Ramos (cell line): ENCODE data around the gene NEUROG1.
"Not testable (repeated sequence)": the region's sequence is repeated elsewhere in the genome, so short reads cannot be mapped to it uniquely, and the experiment has no call there.

Source experiments
- in situ Hi-C: fragments of 300-500 bp; cut with MboI; formaldehyde crosslinking; loops from one replicate; pipeline ENCODE4 v1.14.3; 2022; ENCODE audit warnings: low sequenced_read_pairs; ENCODE audit not compliant: unreplicated experiment

NEUROG1 gene

GRCh38 chr5:135501965-135502364, 33.8 kb downstream of the NEUROG1 start:
- in situ Hi-C loops = no loop called here

- in situ Hi-C loops = no loop called here
Measured at GRCh38 chr5:135498637-135498995, 37.1 kb downstream of the NEUROG1 start.

DNA sequence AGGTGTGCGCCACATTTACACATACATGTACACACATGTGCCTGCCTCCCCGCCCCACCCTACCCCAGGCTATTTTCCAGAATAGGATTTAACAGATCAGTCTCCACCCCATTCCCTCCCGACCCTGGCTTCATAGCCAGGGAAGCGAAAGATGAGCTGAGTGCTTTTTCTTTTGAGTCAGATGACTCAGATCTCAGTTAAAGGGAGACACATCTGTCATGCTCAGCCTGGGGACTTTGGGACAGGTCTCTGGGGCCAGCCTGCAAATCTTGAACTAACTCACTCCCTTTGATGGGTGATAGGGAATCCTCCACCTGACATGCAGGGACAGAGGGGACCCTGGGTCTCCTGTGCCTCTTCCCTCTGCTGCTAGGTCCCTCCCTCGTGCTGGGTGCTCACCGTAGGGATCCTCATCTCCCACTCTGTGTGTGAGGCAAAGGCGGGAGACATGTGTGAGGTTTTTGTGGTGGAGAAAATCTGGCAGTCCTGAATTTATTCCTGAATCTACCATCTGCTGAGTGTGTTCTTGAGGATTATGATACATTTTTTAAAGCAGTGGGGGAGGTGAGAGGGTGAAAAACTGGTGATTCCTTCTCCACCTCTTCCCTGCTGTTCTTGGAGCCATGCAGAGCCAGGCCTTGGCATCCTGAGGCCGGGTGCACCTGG, 37.7 kb downstream of the NEUROG1 start:
- in situ Hi-C loops = no loop called here

GRCh38 chr5:135495531-135495930, 40.2 kb downstream of the NEUROG1 start:
- in situ Hi-C loops = not testable (repeated sequence)

DNA sequence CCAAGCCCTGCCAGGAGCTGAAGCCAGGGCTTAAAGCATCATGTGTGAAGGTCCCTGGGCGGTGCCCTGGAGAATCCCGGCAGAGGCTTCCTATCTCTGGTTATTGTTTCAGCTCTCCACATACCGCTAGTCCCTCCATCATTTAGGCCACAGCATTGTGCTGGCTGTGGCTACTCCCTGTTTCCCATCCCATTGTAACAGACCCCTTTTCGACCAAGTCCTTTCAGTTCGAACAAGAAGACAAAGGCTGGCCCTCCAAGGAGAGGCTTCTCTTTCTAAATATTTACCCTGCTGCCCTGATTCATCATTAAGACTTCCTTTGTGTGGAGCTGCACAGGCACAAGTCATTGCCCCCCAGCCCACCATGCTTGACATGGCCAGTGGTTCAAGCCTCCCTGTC, 41.6 kb downstream of the NEUROG1 start:
- in situ Hi-C loops = no loop called here

DNA sequence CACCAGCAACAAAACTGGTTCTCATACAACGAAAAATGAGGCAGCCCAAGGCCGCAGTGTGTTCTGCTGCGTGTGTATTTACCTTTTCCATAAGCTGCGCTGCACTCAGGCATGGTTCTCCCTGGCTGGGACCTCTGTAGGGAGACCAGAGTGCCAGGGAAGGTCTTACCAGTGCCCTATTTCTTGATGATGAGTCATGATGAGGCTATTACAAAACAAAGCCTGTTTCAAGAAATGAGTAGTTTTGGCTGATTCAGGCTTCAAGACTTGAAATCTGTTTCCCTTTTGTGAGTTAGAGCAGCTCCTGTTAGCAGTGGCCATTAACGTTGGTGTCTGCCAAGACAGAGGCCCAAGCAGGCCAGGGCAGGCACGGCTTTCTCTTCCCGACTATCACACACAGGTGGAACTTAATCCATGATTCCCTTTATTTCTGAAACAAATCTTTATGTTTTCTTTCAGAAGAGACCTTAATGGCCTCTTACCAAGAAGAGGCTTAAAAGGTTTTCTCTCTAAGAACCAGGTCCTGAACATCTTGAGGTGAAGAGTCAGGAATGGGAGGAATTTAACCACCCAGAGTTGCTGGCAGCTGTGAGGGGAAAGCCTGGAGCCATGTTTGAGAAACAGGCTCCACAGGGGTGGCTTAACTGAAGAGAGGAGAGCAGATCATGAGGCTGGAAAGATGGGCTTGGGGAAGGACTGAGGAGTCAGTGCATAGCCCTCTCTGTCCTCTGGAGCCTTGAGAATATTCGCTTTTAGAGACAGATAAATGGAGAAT, 42.2 kb downstream of the NEUROG1 start:
- in situ Hi-C loops = no loop called here

DNA sequence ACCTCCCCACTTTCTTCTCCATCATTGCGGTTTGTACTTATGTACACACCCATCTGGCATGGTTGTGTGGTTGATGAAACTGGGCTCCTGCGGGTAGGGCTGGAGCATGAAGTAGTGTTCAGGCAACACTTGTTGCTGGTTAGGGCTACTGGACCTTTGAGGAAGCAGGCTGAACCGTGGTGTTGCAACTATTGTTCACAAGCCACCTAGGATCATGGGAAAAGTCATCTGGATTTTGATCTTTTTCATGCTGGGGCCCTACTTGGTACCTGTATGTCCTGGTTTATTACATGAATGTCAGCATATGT, 43.5 kb downstream of the NEUROG1 start:
- in situ Hi-C loops = no loop called here

GRCh38 chr5:135491552-135492318, 44.0 kb downstream of the NEUROG1 start:
- in situ Hi-C loops = no loop called here

- in situ Hi-C loops = no loop called here
Measured at GRCh38 chr5:135491038-135491551, 44.7 kb downstream of the NEUROG1 start.

DNA sequence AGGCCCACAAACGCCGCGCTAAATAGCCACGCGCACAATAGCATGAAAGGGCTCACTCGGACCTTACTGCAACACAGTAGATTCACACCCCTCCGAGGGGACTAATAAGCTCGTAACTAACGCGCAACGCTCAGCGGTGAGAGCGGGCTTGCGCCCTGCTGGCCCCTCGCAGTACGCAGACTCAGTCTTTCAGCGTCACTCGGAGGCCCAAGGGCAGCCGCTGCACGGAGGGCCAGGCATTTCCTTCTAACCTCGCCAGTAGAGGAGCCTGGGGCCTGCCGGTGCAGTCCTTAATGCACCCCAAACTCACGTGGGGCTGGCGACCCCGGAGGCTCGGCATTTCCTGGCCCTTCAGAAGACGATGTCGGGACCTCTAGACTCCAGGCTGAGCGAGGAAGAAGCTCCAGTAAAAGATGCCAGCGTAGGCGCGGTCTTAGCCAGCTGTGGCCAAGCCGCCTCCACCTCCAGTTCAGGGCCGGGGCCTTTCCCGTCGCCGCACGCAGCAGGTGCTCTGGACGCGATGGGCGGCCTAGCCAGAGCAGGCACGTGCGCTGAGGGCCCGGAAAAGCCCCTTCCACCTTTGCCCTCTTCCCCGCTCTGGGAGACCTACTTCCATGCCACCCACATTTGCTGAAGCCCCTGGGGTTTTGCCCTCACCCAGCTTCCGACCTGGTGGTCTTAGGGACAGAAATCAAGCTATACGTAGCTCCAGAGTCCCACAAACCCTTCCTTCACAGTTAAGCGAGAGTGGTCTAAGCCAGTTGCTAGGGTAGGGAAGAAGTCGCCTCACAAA, 45.3 kb downstream of the NEUROG1 start:
- in situ Hi-C loops = no loop called here

GRCh38 chr5:135489466-135490244, 46.1 kb downstream of the NEUROG1 start:
- in situ Hi-C loops = no loop called here

DNA sequence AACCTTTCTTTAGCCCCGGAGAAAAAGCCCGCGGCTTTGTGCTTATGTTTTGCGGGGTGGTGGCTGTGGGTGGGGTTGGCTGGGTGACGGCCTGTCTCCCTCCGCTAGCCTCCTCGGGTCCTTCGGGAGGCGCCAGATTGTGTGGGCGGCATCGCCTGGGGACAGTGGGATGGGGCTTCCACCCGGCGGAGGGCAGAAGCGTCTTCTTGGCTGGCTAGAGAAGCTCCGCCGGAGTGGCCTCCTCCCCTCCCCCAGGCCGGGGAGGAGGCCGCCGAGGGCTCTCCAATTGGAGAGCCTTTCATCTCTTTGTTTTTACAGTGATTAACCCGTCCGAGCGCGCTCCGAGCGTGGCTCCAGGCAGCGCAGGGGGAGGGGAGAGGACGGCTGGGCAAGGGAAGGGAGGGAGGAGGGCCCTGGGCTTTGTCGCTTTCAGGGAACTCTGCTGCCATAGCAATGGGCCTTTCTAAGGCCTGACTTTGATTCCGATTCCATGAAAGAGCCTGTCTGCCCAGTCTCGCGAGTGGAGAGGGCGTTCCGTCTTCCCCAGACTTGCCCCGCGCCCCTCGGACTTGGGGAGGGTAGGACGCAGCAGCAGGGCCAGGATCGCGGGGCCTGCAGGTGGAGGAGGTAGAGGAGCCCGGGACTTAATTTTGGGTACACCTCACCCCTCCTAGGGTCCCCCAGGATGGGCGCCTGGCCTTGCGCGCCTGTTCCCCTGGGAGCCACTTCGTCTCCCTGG, 46.9 kb downstream of the NEUROG1 start:
- in situ Hi-C loops = no loop called here

GRCh38 chr5:135487839-135488514, 47.8 kb downstream of the NEUROG1 start:
- in situ Hi-C loops = no loop called here

DNA sequence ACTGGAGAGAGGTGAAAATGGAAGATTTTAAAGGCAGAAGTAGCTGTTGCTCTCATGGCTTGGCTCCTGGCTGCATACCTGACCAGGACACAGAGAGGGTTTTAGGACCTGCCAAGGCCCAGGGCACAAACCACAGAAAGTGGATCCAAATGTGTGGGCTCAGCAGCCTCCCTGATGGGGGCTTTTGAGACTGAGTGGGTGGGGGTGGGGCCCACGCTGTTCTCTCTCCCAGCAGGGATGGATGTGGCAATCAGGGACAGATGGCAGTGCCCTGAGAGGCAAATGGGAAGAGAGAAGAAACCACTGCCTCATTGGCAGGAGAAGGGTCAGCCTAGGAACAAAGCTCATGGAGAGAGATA, 48.7 kb downstream of the NEUROG1 start:
- in situ Hi-C loops = no loop called here

- in situ Hi-C loops = no loop called here
Measured at GRCh38 chr5:135486131-135487036, 49.4 kb downstream of the NEUROG1 start.

DNA sequence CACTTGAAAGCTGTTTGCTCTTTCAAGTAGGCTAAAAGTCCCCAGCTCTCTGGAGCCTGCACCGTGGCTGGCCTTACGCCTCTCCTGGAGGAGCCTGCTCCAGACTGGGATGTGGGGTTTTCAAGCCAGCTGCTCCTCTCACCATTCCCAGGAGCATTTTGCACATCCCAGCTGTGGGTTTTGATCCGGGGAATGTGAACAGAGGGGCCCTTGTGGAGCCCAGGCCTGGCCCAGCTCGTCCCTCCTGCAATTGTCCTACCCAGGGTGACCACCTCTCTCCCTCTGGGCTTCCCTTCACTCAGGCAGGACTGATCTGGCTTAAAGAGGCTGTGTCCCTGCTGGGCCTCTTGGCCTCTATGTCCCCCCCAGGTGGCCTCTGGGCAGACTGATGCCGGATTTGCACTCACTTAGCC, 51.1 kb downstream of the NEUROG1 start:
- in situ Hi-C loops = no loop called here
